ENCODE data around the gene SMYD3. TPM values are rescaled to one million over a fixed set of nuclear protein-coding genes. Genes with fewer than 3 reads are reported as not detected.

Gene SMYD3
- total and polyA plus RNA-seq, 5 donors, result 6.8 to 11.6 (median 9.9) TPM

DNA sequence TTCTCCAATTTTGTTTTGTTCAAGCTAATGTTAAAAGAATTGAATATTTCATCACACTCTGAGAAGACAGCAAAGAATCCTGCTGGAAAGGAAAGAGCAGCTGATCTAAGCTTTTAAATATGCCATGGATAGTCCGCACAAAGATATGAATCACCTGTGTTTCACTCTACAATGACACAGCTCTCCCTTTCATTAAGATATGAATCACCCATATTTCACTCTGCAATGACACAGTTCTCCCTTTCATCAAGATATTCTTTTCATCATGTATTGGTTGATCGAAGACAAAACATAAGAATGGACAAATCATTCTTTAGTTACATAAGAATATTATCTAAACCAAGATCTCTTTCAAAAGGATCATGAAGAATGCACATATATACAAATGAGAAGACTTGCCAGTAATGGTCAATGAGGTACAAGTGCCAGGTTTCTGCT, 367.3 kb downstream of the SMYD3 start:
- Histone ChIP-seq H3K27ac (ENCODE audit: low read length) (no peak overlapping the region), H3K4me1 (ENCODE audit: control insufficient read depth, insufficient read depth, low read length) (no peaks in the 10 kb centered on the region), H3K27me3 (ENCODE audit: control insufficient read depth, insufficient read depth) (no peaks in the 10 kb centered on the region), H3K9me3 (ENCODE audit: control insufficient read depth, low read length) (no peaks in the 10 kb centered on the region), H3K4me3 (ENCODE audit: low read length) (no peak overlapping the region)
- no peak for DNase-seq
- no peak for ATAC-seq
- 88% methylated on average over 2 of the region's 2 CpGs for WGBS
- intact Hi-C loops (cut with DNase I), result no loop called here

DNA sequence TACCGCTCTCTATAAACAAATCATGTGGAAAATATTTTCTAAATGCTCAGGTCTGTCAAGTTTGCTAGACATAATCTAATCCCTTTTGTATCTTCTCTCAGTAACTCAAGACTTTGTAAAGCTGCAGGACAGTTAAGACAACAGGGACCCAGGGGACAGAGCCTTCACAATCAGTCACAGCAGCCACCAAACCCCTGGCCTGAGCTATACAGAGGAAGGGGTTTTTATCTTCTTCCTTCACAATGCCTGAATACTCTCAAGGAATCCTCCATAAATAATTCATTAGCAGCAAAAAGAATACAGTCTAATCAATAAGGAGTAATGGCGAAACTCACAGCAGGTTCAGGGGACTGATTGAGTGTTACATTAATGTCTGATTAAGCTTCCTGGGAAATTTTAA, 368.3 kb downstream of the SMYD3 start:
- DNase-seq, result no peak
- Histone ChIP-seq H3K9me3 (ENCODE audit: control insufficient read depth, low read length) (no peaks in the 10 kb centered on the region), H3K4me1 (ENCODE audit: control insufficient read depth, insufficient read depth, low read length) (no peaks in the 10 kb centered on the region), H3K4me3 (ENCODE audit: low read length) (no peak overlapping the region), H3K27ac (ENCODE audit: low read length) (no peak overlapping the region), H3K27me3 (ENCODE audit: control insufficient read depth, insufficient read depth) (no peaks in the 10 kb centered on the region)
- intact Hi-C loops (cut with DNase I), result no loop called here
- ATAC-seq, result no peak
- 49% methylated on average over 2 of the region's 2 CpGs for WGBS

GRCh38 chr1:246136477-246136876, 370.6 kb downstream of the SMYD3 start:
- Histone ChIP-seq H3K9me3 (ENCODE audit: control insufficient read depth, low read length) (no peaks in the 10 kb centered on the region), H3K4me3 (ENCODE audit: low read length) (no peak overlapping the region), H3K4me1 (ENCODE audit: control insufficient read depth, insufficient read depth, low read length) (no peaks in the 10 kb centered on the region), H3K27me3 (ENCODE audit: control insufficient read depth, insufficient read depth) (no peaks in the 10 kb centered on the region), H3K27ac (ENCODE audit: low read length) (no peak overlapping the region)
- intact Hi-C loops (cut with DNase I), result no loop called here
- ATAC-seq (no peak), DNase-seq (no peak)

DNA sequence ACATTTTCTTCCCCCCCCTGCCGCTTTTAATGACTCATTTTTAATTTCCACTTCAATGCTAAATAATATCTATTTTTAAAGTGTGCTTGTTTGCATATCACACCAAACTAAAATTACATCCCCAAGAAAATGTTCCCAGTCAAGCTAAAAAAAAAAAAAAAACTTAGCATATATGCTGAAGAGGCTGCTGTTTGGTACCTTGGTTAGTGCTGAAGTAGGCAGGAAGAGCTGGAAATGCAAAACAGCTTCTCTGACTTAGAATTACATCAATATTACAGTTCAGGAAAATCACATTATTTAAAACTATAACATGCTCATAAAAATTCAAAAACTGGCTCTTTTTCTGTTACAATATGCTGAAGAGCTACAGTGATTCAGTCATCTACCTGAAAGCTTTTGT, 372.3 kb downstream of the SMYD3 start:
- intact Hi-C loops (cut with DNase I), result no loop called here
- Histone ChIP-seq H3K4me3 (ENCODE audit: low read length) (no peak overlapping the region), H3K4me1 (ENCODE audit: control insufficient read depth, insufficient read depth, low read length) (no peaks in the 10 kb centered on the region), H3K9me3 (ENCODE audit: control insufficient read depth, low read length) (no peaks in the 10 kb centered on the region), H3K27ac (ENCODE audit: low read length) (no peak overlapping the region), H3K27me3 (ENCODE audit: control insufficient read depth, insufficient read depth) (no peaks in the 10 kb centered on the region)
- 97% methylated on average over 1 of the region's 1 CpG for WGBS
- DNase-seq (no peak), ATAC-seq (no peak)

GRCh38 chr1:246131095-246131494, 376.0 kb downstream of the SMYD3 start:
- 70% methylated on average over 1 of the region's 1 CpG for WGBS
- intact Hi-C loops (cut with DNase I), result no loop called here
- H3K27me3 ChIP-seq (ENCODE audit: control insufficient read depth, insufficient read depth), result no peaks in the 10 kb centered on the region
- no peak overlapping the region for H3K4me3 ChIP-seq (ENCODE audit: low read length)
- DNase-seq (no peak), ATAC-seq (no peak)
- no peak overlapping the region for H3K27ac ChIP-seq (ENCODE audit: low read length)
- no peaks in the 10 kb centered on the region for H3K4me1 ChIP-seq (ENCODE audit: control insufficient read depth, insufficient read depth, low read length)
- H3K9me3 ChIP-seq (ENCODE audit: control insufficient read depth, low read length), result no peaks in the 10 kb centered on the region

DNA sequence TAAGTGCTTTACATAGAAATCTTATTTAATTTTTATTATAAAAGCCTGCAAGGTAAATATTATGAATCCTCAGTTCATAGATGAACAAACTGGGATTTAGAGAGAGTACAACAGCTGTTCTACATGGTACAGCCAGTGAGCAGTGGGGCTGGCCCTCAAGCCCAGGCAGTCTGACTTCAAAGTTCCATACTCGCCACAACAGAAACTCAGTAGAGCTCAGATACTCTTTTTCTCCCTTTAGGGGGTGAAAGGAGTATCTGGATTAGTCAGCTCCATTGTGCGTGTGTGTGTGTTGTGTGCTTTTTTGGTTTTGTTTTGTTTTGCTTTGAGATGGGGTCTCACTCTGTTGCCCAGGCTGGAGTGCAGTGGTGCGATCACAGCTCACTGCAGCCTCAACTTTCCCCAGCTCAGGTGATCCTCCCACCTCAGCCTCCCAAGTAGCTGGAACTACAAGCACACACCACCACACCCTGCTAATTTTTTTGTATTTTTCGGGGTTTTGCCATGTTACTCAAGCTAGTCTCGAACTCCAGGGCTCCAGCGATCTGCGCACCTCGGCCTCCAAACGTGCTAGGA, 378.5 kb downstream of the SMYD3 start:
- no peak overlapping the region for H3K27ac ChIP-seq (ENCODE audit: low read length)

DNA sequence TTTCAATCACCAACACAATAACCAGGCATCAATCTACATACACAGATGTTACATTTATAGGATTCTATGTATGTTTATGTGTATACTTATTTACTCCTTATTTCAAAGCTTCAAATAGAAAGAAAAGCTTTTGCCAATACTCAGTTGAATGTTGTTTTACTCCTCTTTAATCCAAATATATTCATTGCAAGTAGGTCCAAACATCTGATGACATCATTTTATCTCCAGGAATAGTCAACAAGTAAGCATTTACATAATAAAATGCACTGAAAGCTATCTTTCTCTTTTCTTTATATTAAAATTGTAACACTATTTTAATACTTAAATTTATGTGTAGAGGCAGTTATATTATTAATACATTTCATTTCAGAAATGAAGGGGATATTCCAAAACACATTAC, 380.5 kb downstream of the SMYD3 start:
- Histone ChIP-seq H3K4me1 (ENCODE audit: control insufficient read depth, insufficient read depth, low read length) (no peaks in the 10 kb centered on the region), H3K27me3 (ENCODE audit: control insufficient read depth, insufficient read depth) (no peaks in the 10 kb centered on the region), H3K9me3 (ENCODE audit: control insufficient read depth, low read length) (no peaks in the 10 kb centered on the region), H3K27ac (ENCODE audit: low read length) (no peak overlapping the region), H3K4me3 (ENCODE audit: low read length) (no peak overlapping the region)
- ATAC-seq (no peak), DNase-seq (no peak)
- intact Hi-C loops (cut with DNase I), result no loop called here

More for the DNA sequence above, 378.5 kb downstream of the SMYD3 start:
- H3K4me1 ChIP-seq (ENCODE audit: control insufficient read depth, insufficient read depth, low read length), result no peaks in the 10 kb centered on the region
- ATAC-seq, result no peak
- intact Hi-C loops (cut with DNase I), result no loop called here
- no peaks in the 10 kb centered on the region for H3K9me3 ChIP-seq (ENCODE audit: control insufficient read depth, low read length)
- no peaks in the 10 kb centered on the region for H3K27me3 ChIP-seq (ENCODE audit: control insufficient read depth, insufficient read depth)
- DNase-seq, result no peak
- WGBS, result 98% methylated on average over 9 of the region's 9 CpGs
- H3K4me3 ChIP-seq (ENCODE audit: low read length), result no peak overlapping the region

DNA sequence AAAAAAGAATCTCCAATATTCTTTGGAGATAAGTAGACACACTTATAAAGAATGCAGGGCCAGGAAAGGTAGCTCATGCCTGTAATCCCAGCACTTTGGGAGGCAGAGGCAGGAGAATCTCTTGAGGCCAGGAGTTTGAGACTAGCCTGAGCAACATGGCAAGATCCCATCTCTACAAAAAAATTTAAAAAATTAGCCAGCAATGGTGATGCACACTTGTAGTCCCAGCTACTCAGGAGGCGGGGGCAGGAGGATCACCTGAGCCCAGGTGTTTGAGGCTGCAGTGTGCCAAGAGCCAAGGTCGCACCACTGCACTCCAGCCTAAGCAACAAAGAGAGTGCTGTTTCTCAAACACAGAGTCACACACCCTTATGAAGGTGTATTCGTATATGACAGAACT, 385.0 kb downstream of the SMYD3 start:
- ATAC-seq (no peak), DNase-seq (no peak)
- H3K4me3 ChIP-seq (ENCODE audit: low read length), result no peak overlapping the region
- WGBS, result 97% methylated on average over 3 of the region's 3 CpGs
- no peaks in the 10 kb centered on the region for H3K27me3 ChIP-seq (ENCODE audit: control insufficient read depth, insufficient read depth)
- no peak overlapping the region for H3K27ac ChIP-seq (ENCODE audit: low read length)
- H3K9me3 ChIP-seq (ENCODE audit: control insufficient read depth, low read length), result no peaks in the 10 kb centered on the region
- H3K4me1 ChIP-seq (ENCODE audit: control insufficient read depth, insufficient read depth, low read length), result peaks cover 1% of the 10 kb centered on the region
- intact Hi-C loops (cut with DNase I), result no loop called here

DNA sequence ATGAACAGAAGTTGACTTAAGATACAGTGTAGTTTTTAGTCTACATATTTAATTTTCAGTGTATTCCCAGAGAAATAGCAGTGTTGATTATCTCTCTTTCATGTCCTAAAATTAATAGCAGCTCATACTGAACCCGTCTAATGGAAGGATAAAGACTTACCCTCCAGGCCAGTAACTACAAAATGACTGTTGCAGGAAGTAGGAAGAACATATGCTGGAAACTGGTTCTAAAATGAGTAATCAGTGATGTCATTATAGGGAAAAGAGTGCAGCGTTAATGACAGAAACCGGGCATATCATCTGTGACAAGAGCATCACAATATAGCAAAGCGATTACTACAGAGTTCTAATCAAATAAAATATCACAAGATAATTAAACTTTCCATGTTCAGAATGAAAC, 385.5 kb downstream of the SMYD3 start:
- Histone ChIP-seq H3K27me3 (ENCODE audit: control insufficient read depth, insufficient read depth) (no peaks in the 10 kb centered on the region), H3K4me3 (ENCODE audit: low read length) (no peak overlapping the region), H3K4me1 (ENCODE audit: control insufficient read depth, insufficient read depth, low read length) (peaks cover 1% of the 10 kb centered on the region), H3K9me3 (ENCODE audit: control insufficient read depth, low read length) (no peaks in the 10 kb centered on the region), H3K27ac (ENCODE audit: low read length) (no peak overlapping the region)
- ATAC-seq (no peak), DNase-seq (no peak)
- WGBS, result 72% methylated on average over 4 of the region's 4 CpGs
- intact Hi-C loops (cut with DNase I), result no loop called here

DNA sequence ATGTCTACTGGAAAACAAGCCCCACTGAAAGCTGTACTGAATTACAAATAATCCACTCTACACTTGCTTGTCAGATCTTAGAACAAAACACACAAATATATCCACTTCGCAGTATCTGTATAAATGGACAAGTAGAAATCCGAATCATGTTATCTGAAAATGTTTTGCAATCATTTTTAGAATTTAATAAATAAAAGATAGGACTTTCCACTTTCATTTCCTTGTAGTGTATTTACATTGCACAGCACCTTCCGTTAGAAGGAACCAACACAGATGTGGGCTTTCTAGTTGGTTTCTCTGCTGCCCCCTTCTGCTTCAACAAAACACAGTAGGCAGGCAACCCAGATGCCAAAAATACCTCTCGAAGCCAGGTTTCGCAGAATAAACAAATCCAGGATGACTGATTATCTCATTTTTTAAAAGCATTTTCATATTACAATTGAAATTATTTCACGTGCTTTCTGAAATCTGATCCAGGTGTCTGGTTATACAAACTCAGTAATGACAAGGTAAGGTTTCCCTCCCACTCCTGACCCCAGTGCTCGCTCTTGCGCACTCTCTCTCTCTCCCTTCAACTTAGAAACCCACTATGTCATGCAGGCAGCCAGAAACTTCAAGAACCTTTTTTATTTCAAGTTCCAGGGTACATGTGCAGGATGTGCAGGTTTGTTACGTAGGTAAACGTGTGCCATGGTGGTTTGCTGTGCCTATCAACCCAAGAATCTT, 389.9 kb downstream of the SMYD3 start:
- no peak overlapping the region for H3K4me3 ChIP-seq (ENCODE audit: low read length)
- 47% methylated on average over 10 of the region's 10 CpGs for WGBS
- intact Hi-C loops (cut with DNase I), result no loop called here
- H3K27ac ChIP-seq (ENCODE audit: low read length), result no peak overlapping the region
- ATAC-seq (peak in 1 of 2 donors; percentile 69), DNase-seq (no peak)
- peaks cover 1% of the 10 kb centered on the region for H3K4me1 ChIP-seq (ENCODE audit: control insufficient read depth, insufficient read depth, low read length)
- no peaks in the 10 kb centered on the region for H3K27me3 ChIP-seq (ENCODE audit: control insufficient read depth, insufficient read depth)
- no peaks in the 10 kb centered on the region for H3K9me3 ChIP-seq (ENCODE audit: control insufficient read depth, low read length)

GRCh38 chr1:246114369-246114768, 392.7 kb downstream of the SMYD3 start:
- H3K4me1 ChIP-seq (ENCODE audit: control insufficient read depth, insufficient read depth, low read length), result peaks cover 1% of the 10 kb centered on the region
- H3K4me3 ChIP-seq (ENCODE audit: low read length), result no peak overlapping the region
- no peaks in the 10 kb centered on the region for H3K27me3 ChIP-seq (ENCODE audit: control insufficient read depth, insufficient read depth)
- intact Hi-C loops (cut with DNase I), result no loop called here
- 73% methylated on average over 9 of the region's 9 CpGs for WGBS
- DNase-seq (no peak), ATAC-seq (no peak)
- H3K9me3 ChIP-seq (ENCODE audit: control insufficient read depth, low read length), result no peaks in the 10 kb centered on the region
- H3K27ac ChIP-seq (ENCODE audit: low read length), result no peak overlapping the region
